Activated naive CD4-positive, alpha-beta T cell treated with anti-CD3 and anti-CD28 coated beads for 36 hours (primary cell): Measurements from ENCODE around the gene SLC35F3. TPM values are rescaled to one million over a fixed set of nuclear protein-coding genes. Genes with fewer than 3 reads are reported as not detected.
A peak's percentile ranks its signal among the peaks of the same experiment; 100 is the strongest.
"Not testable (repeated sequence)": the region's sequence is repeated elsewhere in the genome, so short reads cannot be mapped to it uniquely, and the experiment has no call there.

Experiments used
- CTCF ChIA-PET: fragments of 350-600 bp; sonication (Branson Sonifier 250); formaldehyde crosslinking; loops from one replicate; lab custom pipeline; 2021; ENCODE audit warnings: antibody characterized with exemption; lab: Charles Lee
- DNase-seq: peaks from one replicate; pipeline ENCODE4 v3.0.0-alpha.2; 2020
- H3K27ac Mint-ChIP-seq: one replicate; pipeline ENCODE4 v1.8.0; 2021; ENCODE audit warnings: mild to moderate bottlenecking, mixed read lengths
- H3K27me3 Mint-ChIP-seq: one replicate; pipeline ENCODE4 v1.8.0; 2021; ENCODE audit warnings: low read depth, mixed read lengths
- H3K36me3 Mint-ChIP-seq: one replicate; pipeline ENCODE4 v1.8.0; 2021; ENCODE audit warnings: low read depth, mixed read lengths
- H3K4me1 Mint-ChIP-seq: one replicate; pipeline ENCODE4 v1.8.0; 2021; ENCODE audit warnings: low read depth, mixed read lengths
- H3K4me3 Mint-ChIP-seq: one replicate; pipeline ENCODE4 v1.8.0; 2021; ENCODE audit warnings: mild to moderate bottlenecking, moderate library complexity, mixed read lengths
- H3K9me3 Mint-ChIP-seq: one replicate; pipeline ENCODE4 v1.8.0; 2021; ENCODE audit warnings: mixed read lengths
- intact Hi-C: fragments of 100-400 bp; cut with micrococcal nuclease; formaldehyde crosslinking; loops from one replicate; pipeline ENCODE4 v1.15.1; 2023
- total RNA-seq, 2 experiments: library from RNA; stranded (reverse); gene quantifications; one replicate each; pipeline ENCODE4 v1.2.3, GENCODE V29; 2021

The SLC35F3 gene
- total RNA-seq, 2 experiments from 2014 or later = not detected

DNA sequence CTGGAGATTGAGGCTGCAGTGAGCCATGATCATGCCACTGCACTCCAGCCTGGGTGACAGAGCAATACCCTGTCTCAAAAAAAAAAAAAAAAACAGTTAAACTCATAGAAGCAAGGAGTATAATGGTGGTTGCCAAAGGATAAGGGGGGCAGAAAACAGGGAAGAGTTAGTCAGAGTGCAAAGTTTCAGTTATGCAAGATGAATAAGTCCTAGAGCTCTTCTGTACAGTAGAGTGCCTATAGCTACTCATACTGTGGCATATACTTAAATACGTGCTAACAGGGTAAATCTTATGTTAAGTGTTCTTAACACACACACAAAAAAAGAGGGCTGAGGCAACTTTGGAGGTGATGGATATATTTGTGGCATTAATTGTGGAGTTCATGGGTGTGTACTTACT, 393.2 kb downstream of the SLC35F3 start:
- CTCF ChIA-PET = no interaction called here
- Mint-ChIP-seq H3K4me1 (no peaks in the 10 kb centered on the region), H3K27me3 (peaks cover 19% of the 10 kb centered on the region), H3K27ac (no peak overlapping the region), H3K36me3 (no peaks in the 10 kb centered on the region), H3K4me3 (no peak overlapping the region), H3K9me3 (no peaks in the 10 kb centered on the region)
- no peak for DNase-seq
- intact Hi-C loops = no loop called here

GRCh38 chr1:234300096-234300495, 395.6 kb downstream of the SLC35F3 start:
- Mint-ChIP-seq H3K4me1 (peaks cover 1% of the 10 kb centered on the region), H3K27ac (no peak overlapping the region), H3K4me3 (no peak overlapping the region), H3K9me3 (no peaks in the 10 kb centered on the region), H3K36me3 (no peaks in the 10 kb centered on the region), H3K27me3 (peaks cover 10% of the 10 kb centered on the region)
- DNase-seq = no peak
- CTCF ChIA-PET = interaction anchor here (1.0 to 1.4 kb wide), 2 partner anchors 87 to 146 kb away, joined by 3 to 5 read pairs; no protein-coding TSS in a partner anchor
- intact Hi-C loops = no loop called here

DNA sequence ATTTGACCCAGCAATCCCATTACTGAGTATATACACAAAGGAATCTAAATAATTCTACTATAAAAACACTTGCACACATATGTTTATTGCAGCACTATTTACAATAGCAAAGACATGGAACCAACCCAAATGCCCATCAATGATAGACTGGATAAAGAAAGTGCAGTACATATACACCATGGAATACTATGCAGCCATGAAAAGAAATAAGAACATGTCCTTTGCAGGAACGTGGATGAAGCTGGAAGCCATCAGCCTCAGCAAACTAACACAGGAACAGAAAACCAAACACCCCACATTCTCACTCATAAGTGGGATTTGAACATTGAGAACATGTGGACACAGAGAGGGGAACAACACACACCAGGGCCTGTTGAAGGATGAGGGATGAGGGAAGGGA, 397.2 kb downstream of the SLC35F3 start:
- intact Hi-C loops, H3K4me3 Mint-ChIP-seq, CTCF ChIA-PET, H3K27ac Mint-ChIP-seq, H3K27me3 Mint-ChIP-seq, H3K36me3 Mint-ChIP-seq, DNase-seq, H3K4me1 Mint-ChIP-seq, H3K9me3 Mint-ChIP-seq: not testable (repeated sequence)

GRCh38 chr1:234302354-234302962, 398.0 kb downstream of the SLC35F3 start:
- CTCF ChIA-PET = interaction anchor here (0.6 to 1.1 kb wide), 2 partner anchors 90 to 440 kb away, joined by 3 to 4 read pairs; no protein-coding TSS in a partner anchor

DNA sequence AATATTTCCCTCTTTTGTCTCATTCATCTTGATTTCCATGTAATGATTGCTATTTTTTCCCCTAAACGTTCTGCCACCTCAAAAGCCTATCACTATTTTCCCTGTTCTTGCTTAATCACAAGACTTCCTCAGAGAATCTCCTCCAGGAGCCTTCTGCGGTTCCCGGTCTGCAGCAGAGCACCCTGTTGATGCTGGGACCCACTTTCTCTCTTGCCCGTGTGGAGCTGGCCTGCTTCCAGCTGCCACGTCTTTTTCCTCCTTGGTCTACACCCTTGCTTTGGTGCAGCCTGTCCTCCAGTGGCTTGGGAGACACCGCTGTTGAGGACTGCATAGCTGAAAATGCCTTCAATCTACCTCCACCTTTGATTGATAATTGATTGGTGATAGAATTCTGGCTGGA, 398.8 kb downstream of the SLC35F3 start:
- H3K4me1 Mint-ChIP-seq = peaks cover 1% of the 10 kb centered on the region
- no peak overlapping the region for H3K4me3 Mint-ChIP-seq
- H3K36me3 Mint-ChIP-seq = no peaks in the 10 kb centered on the region
- H3K27ac Mint-ChIP-seq = no peak overlapping the region
- DNase-seq = no peak
- H3K9me3 Mint-ChIP-seq = no peaks in the 10 kb centered on the region
- CTCF ChIA-PET = interaction anchor here (1.1 kb wide), 1 partner anchor 91 kb away, joined by 3 read pairs; no protein-coding TSS in a partner anchor
- H3K27me3 Mint-ChIP-seq = peaks cover 4% of the 10 kb centered on the region
- intact Hi-C loops = no loop called here

More at GRCh38 chr1:234302354-234302962, 398.0 kb downstream of the SLC35F3 start:
- intact Hi-C loops = no loop called here
- Mint-ChIP-seq H3K27ac (no peak overlapping the region), H3K4me1 (peaks cover 1% of the 10 kb centered on the region), H3K36me3 (no peaks in the 10 kb centered on the region), H3K4me3 (no peak overlapping the region), H3K27me3 (peaks cover 5% of the 10 kb centered on the region), H3K9me3 (no peaks in the 10 kb centered on the region)
- DNase-seq = no peak

GRCh38 chr1:234307726-234308125, 403.2 kb downstream of the SLC35F3 start:
- Mint-ChIP-seq H3K9me3 (no peaks in the 10 kb centered on the region), H3K27me3 (peaks cover 6% of the 10 kb centered on the region), H3K4me1 (peaks cover 7% of the 10 kb centered on the region), H3K4me3 (no peak overlapping the region), H3K27ac (no peak overlapping the region), H3K36me3 (no peaks in the 10 kb centered on the region)
- no peak for DNase-seq
- CTCF ChIA-PET = interaction anchor here (0.9 to 8.8 kb wide), 6 partner anchors 9 to 154 kb away, joined by 3 to 155 read pairs (median 4); no protein-coding TSS in a partner anchor
- intact Hi-C loops = no loop called here

GRCh38 chr1:234309243-234309597, 404.7 kb downstream of the SLC35F3 start:
- DNase-seq = no peak
- CTCF ChIA-PET = interaction anchor here (0.9 to 8.8 kb wide), 48 partner anchors 10 to 222 kb away, joined by 3 to 155 read pairs (median 6); no protein-coding TSS in a partner anchor
- Mint-ChIP-seq H3K36me3 (no peaks in the 10 kb centered on the region), H3K27ac (no peak overlapping the region), H3K9me3 (no peaks in the 10 kb centered on the region), H3K4me3 (no peak overlapping the region), H3K27me3 (peaks cover 6% of the 10 kb centered on the region), H3K4me1 (peaks cover 6% of the 10 kb centered on the region)
- intact Hi-C loops = no loop called here

- CTCF ChIA-PET = interaction anchor here (0.6 to 8.8 kb wide), 62 partner anchors 9 to 1753 kb away, joined by 3 to 155 read pairs (median 5); no protein-coding TSS in a partner anchor
- Mint-ChIP-seq H3K36me3 (no peaks in the 10 kb centered on the region), H3K27me3 (peaks cover 2% of the 10 kb centered on the region), H3K4me1 (peaks cover 6% of the 10 kb centered on the region), H3K27ac (no peak overlapping the region), H3K4me3 (no peak overlapping the region), H3K9me3 (no peaks in the 10 kb centered on the region)
- peak; percentile 87 for DNase-seq
- intact Hi-C loops = loop anchor here (1.0 kb wide), 3 partner anchors 98 to 196 kb away; no protein-coding TSS in a partner anchor
Measured at GRCh38 chr1:234309598-234310459, 405.4 kb downstream of the SLC35F3 start.

- intact Hi-C loops = loop anchor here (1.0 kb wide), 3 partner anchors 98 to 196 kb away; no protein-coding TSS in a partner anchor
- Mint-ChIP-seq H3K9me3 (no peaks in the 10 kb centered on the region), H3K27me3 (peaks cover 2% of the 10 kb centered on the region), H3K36me3 (no peaks in the 10 kb centered on the region), H3K4me1 (peaks cover 7% of the 10 kb centered on the region), H3K4me3 (no peak overlapping the region), H3K27ac (no peak overlapping the region)
- DNase-seq = no peak
- CTCF ChIA-PET = interaction anchor here (0.6 to 8.8 kb wide), 60 partner anchors 8 to 1754 kb away, joined by 3 to 155 read pairs (median 6); no protein-coding TSS in a partner anchor
Measured at GRCh38 chr1:234310460-234310817, 406.0 kb downstream of the SLC35F3 start.

- intact Hi-C loops = no loop called here
- no peak overlapping the region for H3K4me3 Mint-ChIP-seq
- H3K9me3 Mint-ChIP-seq = no peaks in the 10 kb centered on the region
- no peak overlapping the region for H3K27ac Mint-ChIP-seq
- DNase-seq = no peak
- H3K4me1 Mint-ChIP-seq = peaks cover 12% of the 10 kb centered on the region
- CTCF ChIA-PET = interaction anchor here (0.6 to 8.8 kb wide), 10 partner anchors 14 to 197 kb away, joined by 3 to 155 read pairs (median 10); no protein-coding TSS in a partner anchor
- peaks cover 4% of the 10 kb centered on the region for H3K27me3 Mint-ChIP-seq
- no peaks in the 10 kb centered on the region for H3K36me3 Mint-ChIP-seq
Measured at GRCh38 chr1:234311414-234311813, 406.9 kb downstream of the SLC35F3 start.

DNA sequence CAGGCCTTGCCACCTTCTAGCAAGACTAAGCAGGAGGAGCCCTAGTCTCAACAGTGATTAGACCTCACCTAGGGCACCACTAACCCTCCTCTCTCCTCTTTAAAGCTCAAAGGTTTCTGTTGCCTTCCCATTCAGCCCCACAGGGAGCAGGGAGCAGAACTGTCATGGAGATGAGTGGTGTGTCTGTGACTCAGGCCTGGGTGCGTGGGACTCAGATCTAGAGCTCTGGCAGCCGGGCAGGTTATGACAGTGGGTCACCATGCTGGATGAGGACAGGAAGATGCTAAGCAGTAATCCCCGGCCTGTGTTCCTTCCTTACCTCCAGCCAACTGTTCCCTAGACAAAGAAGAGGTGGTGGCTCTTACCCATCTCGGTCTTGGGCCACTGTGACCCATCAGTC, 408.7 kb downstream of the SLC35F3 start:
- peaks cover 7% of the 10 kb centered on the region for H3K27me3 Mint-ChIP-seq
- CTCF ChIA-PET = interaction anchor here (2.6 to 8.8 kb wide), 4 partner anchors 13 to 197 kb away, joined by 9 to 155 read pairs (median 70); no protein-coding TSS in a partner anchor
- no peaks in the 10 kb centered on the region for H3K36me3 Mint-ChIP-seq
- DNase-seq = no peak
- no peaks in the 10 kb centered on the region for H3K9me3 Mint-ChIP-seq
- H3K4me3 Mint-ChIP-seq = no peak overlapping the region
- intact Hi-C loops = no loop called here
- H3K27ac Mint-ChIP-seq = no peak overlapping the region
- peaks cover 12% of the 10 kb centered on the region for H3K4me1 Mint-ChIP-seq

- CTCF ChIA-PET = interaction anchor here (0.7 to 2.6 kb wide), 2 partner anchors 11 to 190 kb away, joined by 3 to 9 read pairs; no protein-coding TSS in a partner anchor
- peaks cover 5% of the 10 kb centered on the region for H3K27me3 Mint-ChIP-seq
- no peak for DNase-seq
- no peaks in the 10 kb centered on the region for H3K9me3 Mint-ChIP-seq
- H3K36me3 Mint-ChIP-seq = no peaks in the 10 kb centered on the region
- H3K27ac Mint-ChIP-seq = no peak overlapping the region
- intact Hi-C loops = no loop called here
- H3K4me1 Mint-ChIP-seq = peaks cover 8% of the 10 kb centered on the region
- no peak overlapping the region for H3K4me3 Mint-ChIP-seq
Measured at GRCh38 chr1:234315091-234315541, 410.6 kb downstream of the SLC35F3 start.
